Bronchial epithelial cell (primary cell): ENCODE results near the gene NTSR1. TPM values are rescaled to one million over a fixed set of nuclear protein-coding genes. Genes with fewer than 3 reads are reported as not detected.

Source experiments
- DNase-seq: peaks from one replicate; pipeline ENCODE4 v3.0.0-alpha.2; 2010; ENCODE audit warnings: low read depth
- FAIRE-seq: peaks from 2 replicates; lab custom pipeline; 2011; peaks lifted over from hg19 to GRCh38; lab: Jason Lieb, UNC
- H3K27me3 ChIP-seq: 2 replicates; pipeline ENCODE4 v1.5.1; 2011; ENCODE audit warnings: low read length; ENCODE audit not compliant: control insufficient read depth, insufficient read depth
- H3K36me3 ChIP-seq: 2 replicates; pipeline ENCODE4 v1.5.1; 2011; ENCODE audit warnings: low read length; ENCODE audit not compliant: control insufficient read depth, insufficient read depth
- H3K4me3 ChIP-seq: 2 replicates; pipeline ENCODE4 v1.5.1; 2011; ENCODE audit warnings: mild to moderate bottlenecking, low read depth, low read length, control low read depth
- total RNA-seq: library from RNA; depleted of rRNA; stranded (reverse); fragments of >200 nt; gene quantifications from 2 replicates; pipeline ENCODE4 v1.2.1, GENCODE V29; 2014
- TF ChIP-seq, protein P1 (sequence below): IDR thresholded peaks from 2 replicates; pipeline ENCODE4 v1.5.1; 2011; ENCODE audit warnings: mild to moderate bottlenecking, moderate library complexity, low read length, control low read depth, inconsistent platforms; ENCODE audit not compliant: insufficient read depth, severe bottlenecking

NTSR1 gene
- total RNA-seq, 1 donor from 2014 or later: not detected

DNA sequence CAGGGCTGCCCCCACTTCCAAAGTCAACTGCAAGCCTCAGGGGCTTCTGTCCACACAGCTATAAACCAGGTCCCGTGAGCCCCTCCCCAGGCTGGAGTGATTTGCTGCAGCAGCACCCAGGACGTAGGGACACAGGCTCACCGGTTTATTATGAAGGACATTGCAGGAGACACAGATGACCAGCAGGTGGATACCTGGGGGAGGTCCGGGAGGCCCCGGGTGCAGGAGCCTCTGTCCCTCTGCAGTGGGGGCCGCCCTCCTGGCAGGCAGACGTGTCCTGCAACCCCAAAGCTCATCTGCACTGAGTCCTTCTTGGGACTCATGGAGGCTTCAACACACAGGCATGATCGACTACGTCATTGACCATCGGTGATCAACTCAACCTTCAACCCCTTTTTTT lies 14.5 kb upstream of the NTSR1 start:
- DNase-seq (no peak), FAIRE-seq (no peak)
- TF ChIP-seq, protein P1, sequence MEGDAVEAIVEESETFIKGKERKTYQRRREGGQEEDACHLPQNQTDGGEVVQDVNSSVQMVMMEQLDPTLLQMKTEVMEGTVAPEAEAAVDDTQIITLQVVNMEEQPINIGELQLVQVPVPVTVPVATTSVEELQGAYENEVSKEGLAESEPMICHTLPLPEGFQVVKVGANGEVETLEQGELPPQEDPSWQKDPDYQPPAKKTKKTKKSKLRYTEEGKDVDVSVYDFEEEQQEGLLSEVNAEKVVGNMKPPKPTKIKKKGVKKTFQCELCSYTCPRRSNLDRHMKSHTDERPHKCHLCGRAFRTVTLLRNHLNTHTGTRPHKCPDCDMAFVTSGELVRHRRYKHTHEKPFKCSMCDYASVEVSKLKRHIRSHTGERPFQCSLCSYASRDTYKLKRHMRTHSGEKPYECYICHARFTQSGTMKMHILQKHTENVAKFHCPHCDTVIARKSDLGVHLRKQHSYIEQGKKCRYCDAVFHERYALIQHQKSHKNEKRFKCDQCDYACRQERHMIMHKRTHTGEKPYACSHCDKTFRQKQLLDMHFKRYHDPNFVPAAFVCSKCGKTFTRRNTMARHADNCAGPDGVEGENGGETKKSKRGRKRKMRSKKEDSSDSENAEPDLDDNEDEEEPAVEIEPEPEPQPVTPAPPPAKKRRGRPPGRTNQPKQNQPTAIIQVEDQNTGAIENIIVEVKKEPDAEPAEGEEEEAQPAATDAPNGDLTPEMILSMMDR: no peak
- no peaks in the 10 kb centered on the region for H3K36me3 ChIP-seq
- no peak overlapping the region for H3K4me3 ChIP-seq
- H3K27me3 ChIP-seq: peaks cover 24% of the 10 kb centered on the region

GRCh38 chr20:62694868-62695267 lies 13.8 kb upstream of the NTSR1 start:
- no peak overlapping the region for H3K4me3 ChIP-seq
- TF ChIP-seq, protein P1: no peak
- no peak for DNase-seq
- no peak for FAIRE-seq
- H3K27me3 ChIP-seq: peaks cover 24% of the 10 kb centered on the region
- no peaks in the 10 kb centered on the region for H3K36me3 ChIP-seq

DNA sequence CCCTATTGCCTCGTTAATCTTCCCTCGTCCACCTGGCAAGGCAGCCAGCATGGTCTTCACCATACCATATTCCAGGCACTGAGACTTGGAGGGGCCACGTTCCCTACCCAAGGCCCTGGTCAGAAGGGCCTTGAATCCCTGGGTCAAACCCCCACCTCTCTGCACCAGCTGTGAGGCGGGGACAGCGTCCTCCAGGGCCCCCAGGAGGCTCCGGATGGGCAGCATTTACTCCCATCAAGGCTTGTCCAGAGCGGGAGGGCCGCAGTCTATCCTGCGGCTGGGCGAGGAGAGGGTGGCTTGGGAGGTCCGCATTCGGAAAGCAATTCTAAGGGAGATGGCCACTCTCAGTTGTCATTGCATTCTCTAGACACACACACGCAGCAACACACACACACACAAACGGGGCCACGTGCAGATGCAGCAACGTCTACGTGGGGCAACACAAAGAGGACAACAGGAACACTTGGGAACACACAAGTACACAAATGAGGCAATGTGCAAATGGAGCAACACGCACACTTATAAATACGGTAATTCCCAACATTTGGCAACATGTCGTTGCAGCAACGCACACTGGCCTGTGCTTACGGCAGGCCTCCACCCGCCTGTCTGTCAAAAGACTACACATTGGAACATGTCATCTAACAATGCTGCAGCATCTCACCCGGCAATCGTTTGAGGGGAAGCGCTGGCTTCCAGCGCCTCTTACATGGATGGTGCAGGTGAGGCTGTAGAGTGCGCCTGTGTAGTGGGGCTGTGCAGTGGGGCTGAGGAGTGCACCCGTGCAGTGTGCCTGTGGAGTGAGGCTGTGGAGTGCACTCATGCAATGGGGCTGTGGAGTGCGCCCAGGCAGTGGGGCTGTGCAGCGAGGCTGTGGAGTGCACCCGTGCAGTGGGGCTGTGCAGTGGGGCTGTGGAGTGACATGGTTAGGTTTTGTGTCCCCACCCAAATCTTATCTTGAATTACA lies 12.9 kb upstream of the NTSR1 start:
- DNase-seq (no peak), FAIRE-seq (no peak)
- Histone ChIP-seq H3K4me3 (no peak overlapping the region), H3K36me3 (no peaks in the 10 kb centered on the region), H3K27me3 (peaks cover 24% of the 10 kb centered on the region)
- TF ChIP-seq, protein P1: no peak

- Histone ChIP-seq H3K4me3 (no peak overlapping the region), H3K27me3 (peaks cover 29% of the 10 kb centered on the region), H3K36me3 (no peaks in the 10 kb centered on the region)
- no peak for FAIRE-seq
- no peak for DNase-seq
- TF ChIP-seq, protein P1: no peak
Measured at GRCh38 chr20:62696434-62696957, 12.1 kb upstream of the NTSR1 start.

- no peak for FAIRE-seq
- Histone ChIP-seq H3K4me3 (no peak overlapping the region), H3K27me3 (peaks cover 29% of the 10 kb centered on the region), H3K36me3 (no peaks in the 10 kb centered on the region)
- TF ChIP-seq, protein P1: no peak
- no peak for DNase-seq
Measured at GRCh38 chr20:62696989-62697388, 11.6 kb upstream of the NTSR1 start.
